GM18502 (cell line): Measurements from ENCODE around the gene PTPRT.

ENCODE experiments used
- ATAC-seq: cut with Tn5 transposase; IDR thresholded peaks from one replicate; pipeline ENCODE4 v1.9.1; 2021; ENCODE audit warnings: mild to moderate bottlenecking; ENCODE audit not compliant: unreplicated experiment, poor library complexity

Gene PTPRT

GRCh38 chr20:42063141-42063540 is 1126.6 kb downstream of the PTPRT start:
- ATAC-seq: no peak

GRCh38 chr20:42053350-42053749 is 1136.4 kb downstream of the PTPRT start:
- no peak for ATAC-seq

GRCh38 chr20:42051921-42052320 is 1137.8 kb downstream of the PTPRT start:
- no peak for ATAC-seq

- ATAC-seq: no peak
These were observed 1143.2 kb downstream of the PTPRT start for GRCh38 chr20:42046371-42047085.

GRCh38 chr20:42043921-42044320 is 1145.8 kb downstream of the PTPRT start:
- ATAC-seq: no peak

- no peak for ATAC-seq
These were observed 1148.6 kb downstream of the PTPRT start for GRCh38 chr20:42041000-42041565.

- no peak for ATAC-seq
These were observed 1161.9 kb downstream of the PTPRT start for GRCh38 chr20:42027746-42028268.

GRCh38 chr20:42026599-42026998 is 1163.1 kb downstream of the PTPRT start:
- ATAC-seq: no peak

GRCh38 chr20:42024653-42025052 is 1165.1 kb downstream of the PTPRT start:
- ATAC-seq: no peak
